ENCODE results near the gene ADAMTS17. TPM values are rescaled to one million over a fixed set of nuclear protein-coding genes. Genes with fewer than 3 reads are reported as not detected.

ADAMTS17 gene
- total RNA-seq, 1 experiment from 2014 or later: 0.32 TPM

- no peaks in the 10 kb centered on the region for H3K4me1 ChIP-seq (replicated peaks)
- no peak for DNase-seq (ENCODE audit: low read depth in 1 of 2, low spot score in 2 of 2)
- no peak overlapping the region for H3K4me3 ChIP-seq
- no peaks in the 10 kb centered on the region for H3K9me3 ChIP-seq (replicated peaks)
- peaks cover 4% of the 10 kb centered on the region; the same call in 1 of the 2 replicates for H3K27me3 ChIP-seq (replicated peaks)
- H3K36me3 ChIP-seq: no peaks in the 10 kb centered on the region
- no peak overlapping the region for H3K27ac ChIP-seq
Measured at GRCh38 chr15:100215031-100215842, 126.5 kb downstream of the ADAMTS17 start.

GRCh38 chr15:100211855-100212850, 129.6 kb downstream of the ADAMTS17 start:
- Histone ChIP-seq H3K4me1 (replicated peaks) (no peaks in the 10 kb centered on the region), H3K27me3 (replicated peaks) (no peaks in the 10 kb centered on the region; the same call in 1 of the 2 replicates), H3K9me3 (replicated peaks) (no peaks in the 10 kb centered on the region), H3K4me3 (no peak overlapping the region), H3K36me3 (no peaks in the 10 kb centered on the region), H3K27ac (no peak overlapping the region)
- no peak for DNase-seq (ENCODE audit: low read depth in 1 of 2, low spot score in 2 of 2)

GRCh38 chr15:100210338-100210737, 131.4 kb downstream of the ADAMTS17 start:
- Histone ChIP-seq H3K27ac (no peak overlapping the region), H3K27me3 (replicated peaks) (no peaks in the 10 kb centered on the region; the same call in 1 of the 2 replicates), H3K4me3 (no peak overlapping the region), H3K9me3 (replicated peaks) (no peaks in the 10 kb centered on the region), H3K4me1 (replicated peaks) (no peaks in the 10 kb centered on the region), H3K36me3 (no peaks in the 10 kb centered on the region)
- DNase-seq (ENCODE audit: low read depth in 1 of 2, low spot score in 2 of 2): no peak

GRCh38 chr15:100208921-100209603, 132.7 kb downstream of the ADAMTS17 start:
- no peaks in the 10 kb centered on the region for H3K9me3 ChIP-seq (replicated peaks)
- no peak for DNase-seq (ENCODE audit: low read depth in 1 of 2, low spot score in 2 of 2)
- H3K4me1 ChIP-seq (replicated peaks): no peaks in the 10 kb centered on the region
- H3K27ac ChIP-seq: no peak overlapping the region
- no peaks in the 10 kb centered on the region; the same call in 1 of the 2 replicates for H3K27me3 ChIP-seq (replicated peaks)
- no peaks in the 10 kb centered on the region for H3K36me3 ChIP-seq
- H3K4me3 ChIP-seq: no peak overlapping the region

GRCh38 chr15:100207053-100207452, 134.7 kb downstream of the ADAMTS17 start:
- DNase-seq (ENCODE audit: low read depth in 1 of 2, low spot score in 2 of 2): no peak
- H3K9me3 ChIP-seq (replicated peaks): no peaks in the 10 kb centered on the region

GRCh38 chr15:100206643-100207042, 135.1 kb downstream of the ADAMTS17 start:
- H3K9me3 ChIP-seq (replicated peaks): no peaks in the 10 kb centered on the region
- H3K4me3 ChIP-seq: no peak overlapping the region

More at GRCh38 chr15:100207053-100207452, 134.7 kb downstream of the ADAMTS17 start:
- Histone ChIP-seq H3K27me3 (replicated peaks) (peaks cover 7% of the 10 kb centered on the region; the same call in 1 of the 2 replicates), H3K4me1 (replicated peaks) (no peaks in the 10 kb centered on the region), H3K36me3 (no peaks in the 10 kb centered on the region), H3K27ac (no peak overlapping the region), H3K4me3 (no peak overlapping the region)

GRCh38 chr15:100205549-100206295, 136.1 kb downstream of the ADAMTS17 start:
- Histone ChIP-seq H3K9me3 (replicated peaks) (no peaks in the 10 kb centered on the region), H3K4me3 (no peak overlapping the region), H3K27me3 (replicated peaks) (peaks cover 10% of the 10 kb centered on the region; the same call in 1 of the 2 replicates), H3K27ac (no peak overlapping the region), H3K4me1 (replicated peaks) (no peaks in the 10 kb centered on the region), H3K36me3 (no peaks in the 10 kb centered on the region)
- DNase-seq (ENCODE audit: low read depth in 1 of 2, low spot score in 2 of 2): no peak

More at GRCh38 chr15:100206643-100207042, 135.1 kb downstream of the ADAMTS17 start:
- Histone ChIP-seq H3K4me1 (replicated peaks) (no peaks in the 10 kb centered on the region), H3K27ac (no peak overlapping the region), H3K27me3 (replicated peaks) (peaks cover 10% of the 10 kb centered on the region; the same call in 1 of the 2 replicates), H3K36me3 (no peaks in the 10 kb centered on the region)
- no peak for DNase-seq (ENCODE audit: low read depth in 1 of 2, low spot score in 2 of 2)

- Histone ChIP-seq H3K9me3 (replicated peaks) (no peaks in the 10 kb centered on the region), H3K27ac (no peak overlapping the region), H3K36me3 (no peaks in the 10 kb centered on the region), H3K27me3 (replicated peaks) (peaks cover 10% of the 10 kb centered on the region; the same call in 1 of the 2 replicates), H3K4me1 (replicated peaks) (no peaks in the 10 kb centered on the region), H3K4me3 (no peak overlapping the region)
- no peak for DNase-seq (ENCODE audit: low read depth in 1 of 2, low spot score in 2 of 2)
Measured at GRCh38 chr15:100204771-100205170, 137.0 kb downstream of the ADAMTS17 start.

- peaks cover 10% of the 10 kb centered on the region; the same call in 1 of the 2 replicates for H3K27me3 ChIP-seq (replicated peaks)
- H3K4me1 ChIP-seq (replicated peaks): no peaks in the 10 kb centered on the region
- H3K4me3 ChIP-seq: no peak overlapping the region
- H3K27ac ChIP-seq: no peak overlapping the region
- H3K36me3 ChIP-seq: no peaks in the 10 kb centered on the region
- no peak for DNase-seq (ENCODE audit: low read depth in 1 of 2, low spot score in 2 of 2)
- H3K9me3 ChIP-seq (replicated peaks): no peaks in the 10 kb centered on the region
Measured at GRCh38 chr15:100204211-100204610, 137.6 kb downstream of the ADAMTS17 start.

- DNase-seq (ENCODE audit: low read depth in 1 of 2, low spot score in 2 of 2): no peak
- Histone ChIP-seq H3K4me3 (no peak overlapping the region), H3K27ac (no peak overlapping the region), H3K27me3 (replicated peaks) (peaks cover 10% of the 10 kb centered on the region; the same call in 1 of the 2 replicates), H3K36me3 (no peaks in the 10 kb centered on the region), H3K9me3 (replicated peaks) (no peaks in the 10 kb centered on the region), H3K4me1 (replicated peaks) (no peaks in the 10 kb centered on the region)
Measured at GRCh38 chr15:100202309-100202960, 139.3 kb downstream of the ADAMTS17 start.

- Histone ChIP-seq H3K27me3 (replicated peaks) (peaks cover 10% of the 10 kb centered on the region; the same call in 1 of the 2 replicates), H3K27ac (no peak overlapping the region), H3K36me3 (no peaks in the 10 kb centered on the region), H3K4me3 (no peak overlapping the region), H3K4me1 (replicated peaks) (no peaks in the 10 kb centered on the region), H3K9me3 (replicated peaks) (no peaks in the 10 kb centered on the region)
- no peak for DNase-seq (ENCODE audit: low read depth in 1 of 2, low spot score in 2 of 2)
Measured at GRCh38 chr15:100201376-100202280, 140.1 kb downstream of the ADAMTS17 start.
